Measurements from ENCODE around the gene PDGFA. TPM values are rescaled to one million over a fixed set of nuclear protein-coding genes. Genes with fewer than 3 reads are reported as not detected.

The PDGFA gene
- total RNA-seq, 2 experiments from 2014 or later, result 7.7 TPM

GRCh38 chr7:516216-516605 lies 3.4 kb downstream of the PDGFA start:
- Mint-ChIP-seq H3K27me3 (ENCODE audit: low read depth) (peaks cover 25% of the 10 kb centered on the region), H3K36me3 (ENCODE audit: low read depth) (no peaks in the 10 kb centered on the region), H3K4me3 (no peak overlapping the region), H3K9me3 (no peaks in the 10 kb centered on the region), H3K4me1 (ENCODE audit: low read depth) (peaks cover 19% of the 10 kb centered on the region), H3K27ac (no peak overlapping the region)
- DNase-seq, result no peak
- CTCF ChIA-PET, result no interaction called here
- intact Hi-C loops (cut with micrococcal nuclease), result loop anchor here (2.0 to 5.0 kb wide), 2 partner anchors 86 to 183 kb away; no protein-coding TSS in a partner anchor

GRCh38 chr7:515628-516027 lies 4.0 kb downstream of the PDGFA start:
- peaks cover 23% of the 10 kb centered on the region for H3K27me3 Mint-ChIP-seq (ENCODE audit: low read depth)
- CTCF ChIA-PET, result no interaction called here
- DNase-seq, result no peak
- H3K4me1 Mint-ChIP-seq (ENCODE audit: low read depth), result peaks cover 16% of the 10 kb centered on the region
- H3K4me3 Mint-ChIP-seq, result no peak overlapping the region
- H3K36me3 Mint-ChIP-seq (ENCODE audit: low read depth), result no peaks in the 10 kb centered on the region
- no peaks in the 10 kb centered on the region for H3K9me3 Mint-ChIP-seq
- no peak overlapping the region for H3K27ac Mint-ChIP-seq
- intact Hi-C loops (cut with micrococcal nuclease), result loop anchor here (2.0 to 5.0 kb wide), 2 partner anchors 87 to 183 kb away; no protein-coding TSS in a partner anchor

- CTCF ChIA-PET, result interaction anchor here (0.8 to 1.0 kb wide), 2 partner anchors 145 to 182 kb away, joined by 3 read pairs; no protein-coding TSS in a partner anchor
These were observed 4.7 kb downstream of the PDGFA start for GRCh38 chr7:514651-515598.

GRCh38 chr7:514242-514641 lies 5.4 kb downstream of the PDGFA start:
- DNase-seq, result no peak
- Mint-ChIP-seq H3K9me3 (no peaks in the 10 kb centered on the region), H3K27ac (no peak overlapping the region), H3K4me1 (ENCODE audit: low read depth) (peaks cover 16% of the 10 kb centered on the region), H3K4me3 (no peak overlapping the region), H3K27me3 (ENCODE audit: low read depth) (peaks cover 23% of the 10 kb centered on the region), H3K36me3 (ENCODE audit: low read depth) (no peaks in the 10 kb centered on the region)
- intact Hi-C loops (cut with micrococcal nuclease), result no loop called here
- CTCF ChIA-PET, result interaction anchor here (0.8 to 1.0 kb wide), 2 partner anchors 146 to 181 kb away, joined by 3 read pairs; no protein-coding TSS in a partner anchor

More at GRCh38 chr7:514651-515598, 4.7 kb downstream of the PDGFA start:
- peaks cover 16% of the 10 kb centered on the region for H3K4me1 Mint-ChIP-seq (ENCODE audit: low read depth)
- H3K4me3 Mint-ChIP-seq, result no peak overlapping the region
- no peaks in the 10 kb centered on the region for H3K9me3 Mint-ChIP-seq
- DNase-seq, result no peak
- no peaks in the 10 kb centered on the region for H3K36me3 Mint-ChIP-seq (ENCODE audit: low read depth)
- H3K27me3 Mint-ChIP-seq (ENCODE audit: low read depth), result peaks cover 23% of the 10 kb centered on the region
- intact Hi-C loops (cut with micrococcal nuclease), result loop anchor here (5.0 kb wide), 1 partner anchor 87 kb away; no protein-coding TSS in a partner anchor
- H3K27ac Mint-ChIP-seq, result no peak overlapping the region

GRCh38 chr7:513521-514166 lies 6.0 kb downstream of the PDGFA start:
- H3K36me3 Mint-ChIP-seq (ENCODE audit: low read depth), result no peaks in the 10 kb centered on the region
- CTCF ChIA-PET, result interaction anchor here (0.7 to 1.0 kb wide), 2 partner anchors 127 to 180 kb away, joined by 3 read pairs; no protein-coding TSS in a partner anchor
- intact Hi-C loops (cut with micrococcal nuclease), result no loop called here
- DNase-seq, result no peak
- H3K27ac Mint-ChIP-seq, result no peak overlapping the region
- peaks cover 16% of the 10 kb centered on the region for H3K4me1 Mint-ChIP-seq (ENCODE audit: low read depth)
- no peak overlapping the region for H3K4me3 Mint-ChIP-seq
- no peaks in the 10 kb centered on the region for H3K9me3 Mint-ChIP-seq
- H3K27me3 Mint-ChIP-seq (ENCODE audit: low read depth), result peaks cover 23% of the 10 kb centered on the region

- intact Hi-C loops (cut with micrococcal nuclease), result no loop called here
- Mint-ChIP-seq H3K9me3 (no peaks in the 10 kb centered on the region), H3K36me3 (ENCODE audit: low read depth) (no peaks in the 10 kb centered on the region), H3K27me3 (ENCODE audit: low read depth) (peaks cover 18% of the 10 kb centered on the region), H3K4me3 (no peak overlapping the region), H3K4me1 (ENCODE audit: low read depth) (peaks cover 11% of the 10 kb centered on the region), H3K27ac (no peak overlapping the region)
- CTCF ChIA-PET, result no interaction called here
- no peak for DNase-seq
These were observed 6.9 kb downstream of the PDGFA start for GRCh38 chr7:512541-513311.

- no peak for DNase-seq
- CTCF ChIA-PET, result no interaction called here
- H3K27ac Mint-ChIP-seq, result no peak overlapping the region
- no peak overlapping the region for H3K4me3 Mint-ChIP-seq
- peaks cover 9% of the 10 kb centered on the region for H3K4me1 Mint-ChIP-seq (ENCODE audit: low read depth)
- intact Hi-C loops (cut with micrococcal nuclease), result no loop called here
- peaks cover 16% of the 10 kb centered on the region for H3K27me3 Mint-ChIP-seq (ENCODE audit: low read depth)
- H3K9me3 Mint-ChIP-seq, result no peaks in the 10 kb centered on the region
- H3K36me3 Mint-ChIP-seq (ENCODE audit: low read depth), result no peaks in the 10 kb centered on the region
These were observed 7.5 kb downstream of the PDGFA start for GRCh38 chr7:512146-512510.

GRCh38 chr7:511476-512145 lies 8.0 kb downstream of the PDGFA start:
- Mint-ChIP-seq H3K4me1 (ENCODE audit: low read depth) (peaks cover 9% of the 10 kb centered on the region), H3K36me3 (ENCODE audit: low read depth) (no peaks in the 10 kb centered on the region), H3K9me3 (no peaks in the 10 kb centered on the region), H3K4me3 (no peak overlapping the region), H3K27me3 (ENCODE audit: low read depth) (peaks cover 16% of the 10 kb centered on the region), H3K27ac (no peak overlapping the region)
- DNase-seq, result no peak
- CTCF ChIA-PET, result interaction anchor here (0.5 kb wide), 1 partner anchor 294 kb away, joined by 3 read pairs; no protein-coding TSS in a partner anchor
- intact Hi-C loops (cut with micrococcal nuclease), result no loop called here

GRCh38 chr7:510782-511281 lies 8.8 kb downstream of the PDGFA start:
- Mint-ChIP-seq H3K4me3 (no peak overlapping the region), H3K36me3 (ENCODE audit: low read depth) (no peaks in the 10 kb centered on the region), H3K9me3 (no peaks in the 10 kb centered on the region), H3K27me3 (ENCODE audit: low read depth) (peaks cover 11% of the 10 kb centered on the region), H3K4me1 (ENCODE audit: low read depth) (peaks cover 7% of the 10 kb centered on the region), H3K27ac (no peak overlapping the region)
- intact Hi-C loops (cut with micrococcal nuclease), result no loop called here
- DNase-seq, result no peak
- CTCF ChIA-PET, result interaction anchor here (0.5 kb wide), 1 partner anchor 295 kb away, joined by 3 read pairs; no protein-coding TSS in a partner anchor

- Mint-ChIP-seq H3K27me3 (ENCODE audit: low read depth) (peaks cover 4% of the 10 kb centered on the region), H3K27ac (no peak overlapping the region), H3K9me3 (no peaks in the 10 kb centered on the region), H3K36me3 (ENCODE audit: low read depth) (no peaks in the 10 kb centered on the region), H3K4me1 (ENCODE audit: low read depth) (peaks cover 7% of the 10 kb centered on the region), H3K4me3 (no peak overlapping the region)
- CTCF ChIA-PET, result no interaction called here
- DNase-seq, result no peak
- intact Hi-C loops (cut with micrococcal nuclease), result no loop called here
These were observed 9.5 kb downstream of the PDGFA start for GRCh38 chr7:510131-510481.

- DNase-seq, result no peak
- Mint-ChIP-seq H3K27ac (no peak overlapping the region), H3K36me3 (ENCODE audit: low read depth) (no peaks in the 10 kb centered on the region), H3K9me3 (no peaks in the 10 kb centered on the region), H3K4me1 (ENCODE audit: low read depth) (peaks cover 7% of the 10 kb centered on the region), H3K4me3 (no peak overlapping the region), H3K27me3 (ENCODE audit: low read depth) (peaks cover 4% of the 10 kb centered on the region)
- intact Hi-C loops (cut with micrococcal nuclease), result no loop called here
- CTCF ChIA-PET, result no interaction called here
These were observed 10.1 kb downstream of the PDGFA start for GRCh38 chr7:509426-510130.
